ENCODE measurements around the gene PHACTR3. TPM values are rescaled to one million over a fixed set of nuclear protein-coding genes. Genes with fewer than 3 reads are reported as not detected.

PHACTR3 gene
- polyA plus RNA-seq, 3 donors from 2014 or later, result not detected

- H3K4me3 Mint-ChIP-seq, result no peak overlapping the region
- H3K27ac Mint-ChIP-seq, result no peak overlapping the region
These were observed 26.4 kb upstream of the PHACTR3 start for GRCh38 chr20:59577809-59578435.

GRCh38 chr20:59578436-59579403 is 25.6 kb upstream of the PHACTR3 start:
- no peaks in the 10 kb centered on the region for H3K4me1 Mint-ChIP-seq
- H3K9me3 Mint-ChIP-seq, result no peaks in the 10 kb centered on the region
- no peak overlapping the region for H3K4me3 Mint-ChIP-seq
- no peak overlapping the region for H3K27ac Mint-ChIP-seq
- peaks cover 3 to 15% (median 15%) of the 10 kb centered on the region in 3 donors for H3K27me3 Mint-ChIP-seq (ENCODE audit: low read depth in 3 of 3)
- H3K36me3 Mint-ChIP-seq, result no peaks in the 10 kb centered on the region
- no peak for DNase-seq

More at GRCh38 chr20:59577809-59578435, 26.4 kb upstream of the PHACTR3 start:
- Mint-ChIP-seq H3K4me1 (no peaks in the 10 kb centered on the region), H3K27me3 (ENCODE audit: low read depth in 3 of 3) (peaks cover 3 to 15% (median 15%) of the 10 kb centered on the region in 3 donors), H3K9me3 (no peaks in the 10 kb centered on the region), H3K36me3 (no peaks in the 10 kb centered on the region)
- no peak for DNase-seq

GRCh38 chr20:59579404-59580145 is 24.8 kb upstream of the PHACTR3 start:
- Mint-ChIP-seq H3K9me3 (no peaks in the 10 kb centered on the region), H3K4me1 (no peaks in the 10 kb centered on the region), H3K27ac (no peak overlapping the region), H3K36me3 (no peaks in the 10 kb centered on the region), H3K4me3 (no peak overlapping the region), H3K27me3 (ENCODE audit: low read depth in 3 of 3) (peaks cover 3 to 15% (median 15%) of the 10 kb centered on the region in 3 donors)
- no peak for DNase-seq

- Mint-ChIP-seq H3K36me3 (no peaks in the 10 kb centered on the region), H3K27me3 (ENCODE audit: low read depth in 3 of 3) (peaks cover 4 to 15% (median 14%) of the 10 kb centered on the region in 3 donors), H3K27ac (no peak overlapping the region), H3K9me3 (no peaks in the 10 kb centered on the region), H3K4me1 (no peaks in the 10 kb centered on the region), H3K4me3 (no peak overlapping the region)
- DNase-seq, result no peak
These were observed 24.0 kb upstream of the PHACTR3 start for GRCh38 chr20:59580146-59580946.

- Mint-ChIP-seq H3K9me3 (no peaks in the 10 kb centered on the region), H3K27me3 (ENCODE audit: low read depth in 3 of 3) (peaks cover 3 to 15% (median 11%) of the 10 kb centered on the region in 3 donors), H3K36me3 (no peaks in the 10 kb centered on the region), H3K4me3 (no peak overlapping the region), H3K4me1 (no peaks in the 10 kb centered on the region), H3K27ac (no peak overlapping the region)
- no peak for DNase-seq
These were observed 23.3 kb upstream of the PHACTR3 start for GRCh38 chr20:59580991-59581401.

- H3K9me3 Mint-ChIP-seq, result no peaks in the 10 kb centered on the region
- no peak for DNase-seq
- no peaks in the 10 kb centered on the region for H3K4me1 Mint-ChIP-seq
- H3K27ac Mint-ChIP-seq, result no peak overlapping the region
- H3K36me3 Mint-ChIP-seq, result no peaks in the 10 kb centered on the region
- peaks cover 3 to 12% (median 9%) of the 10 kb centered on the region in 3 donors for H3K27me3 Mint-ChIP-seq (ENCODE audit: low read depth in 3 of 3)
- H3K4me3 Mint-ChIP-seq, result no peak overlapping the region
These were observed 22.2 kb upstream of the PHACTR3 start for GRCh38 chr20:59581993-59582679.

GRCh38 chr20:59583428-59584277 is 20.7 kb upstream of the PHACTR3 start:
- no peaks in the 10 kb centered on the region for H3K9me3 Mint-ChIP-seq
- H3K27ac Mint-ChIP-seq, result no peak overlapping the region

GRCh38 chr20:59584278-59584925 is 19.9 kb upstream of the PHACTR3 start:
- H3K36me3 Mint-ChIP-seq, result no peaks in the 10 kb centered on the region
- no peaks in the 10 kb centered on the region for H3K4me1 Mint-ChIP-seq
- peaks cover 5 to 11% (median 9%) of the 10 kb centered on the region in 3 donors for H3K27me3 Mint-ChIP-seq (ENCODE audit: low read depth in 3 of 3)
- H3K27ac Mint-ChIP-seq, result no peak overlapping the region
- no peak overlapping the region for H3K4me3 Mint-ChIP-seq
- H3K9me3 Mint-ChIP-seq, result no peaks in the 10 kb centered on the region
- no peak for DNase-seq

More at GRCh38 chr20:59583428-59584277, 20.7 kb upstream of the PHACTR3 start:
- Mint-ChIP-seq H3K4me1 (no peaks in the 10 kb centered on the region), H3K4me3 (no peak overlapping the region), H3K27me3 (ENCODE audit: low read depth in 3 of 3) (peaks cover 5 to 11% (median 10%) of the 10 kb centered on the region in 3 donors), H3K36me3 (no peaks in the 10 kb centered on the region)
- no peak for DNase-seq

GRCh38 chr20:59585714-59586409 is 18.5 kb upstream of the PHACTR3 start:
- no peaks in the 10 kb centered on the region for H3K4me1 Mint-ChIP-seq
- DNase-seq, result no peak
- H3K9me3 Mint-ChIP-seq, result no peaks in the 10 kb centered on the region
- H3K27ac Mint-ChIP-seq, result no peak overlapping the region
- H3K36me3 Mint-ChIP-seq, result no peaks in the 10 kb centered on the region
- H3K4me3 Mint-ChIP-seq, result no peak overlapping the region
- peaks cover 3 to 11% (median 6%) of the 10 kb centered on the region in 3 donors for H3K27me3 Mint-ChIP-seq (ENCODE audit: low read depth in 3 of 3)

GRCh38 chr20:59586613-59587012 is 17.7 kb upstream of the PHACTR3 start:
- Mint-ChIP-seq H3K27ac (no peak overlapping the region), H3K9me3 (no peaks in the 10 kb centered on the region), H3K4me1 (no peaks in the 10 kb centered on the region), H3K36me3 (no peaks in the 10 kb centered on the region), H3K27me3 (ENCODE audit: low read depth in 3 of 3) (peaks cover 0 to 11% (median 6%) of the 10 kb centered on the region in 3 donors), H3K4me3 (no peak overlapping the region)
- no peak for DNase-seq

GRCh38 chr20:59587570-59587969 is 16.8 kb upstream of the PHACTR3 start:
- Mint-ChIP-seq H3K27ac (no peak overlapping the region), H3K4me3 (no peak overlapping the region)

More at GRCh38 chr20:59587570-59587969, 16.8 kb upstream of the PHACTR3 start:
- peaks cover under 1 to 8% (median 6%) of the 10 kb centered on the region in 3 donors for H3K27me3 Mint-ChIP-seq (ENCODE audit: low read depth in 3 of 3)
- no peak for DNase-seq
- no peaks in the 10 kb centered on the region for H3K4me1 Mint-ChIP-seq
- H3K9me3 Mint-ChIP-seq, result no peaks in the 10 kb centered on the region
- no peaks in the 10 kb centered on the region for H3K36me3 Mint-ChIP-seq
